HG02852 (cell line): ENCODE measurements around the gene HYAL1.

ENCODE experiments used
- ATAC-seq: cut with Tn5 transposase; IDR thresholded peaks from one replicate; pipeline ENCODE4 v1.9.1; 2021; ENCODE audit warnings: mild to moderate bottlenecking, moderate library complexity; ENCODE audit not compliant: unreplicated experiment

Gene HYAL1

DNA sequence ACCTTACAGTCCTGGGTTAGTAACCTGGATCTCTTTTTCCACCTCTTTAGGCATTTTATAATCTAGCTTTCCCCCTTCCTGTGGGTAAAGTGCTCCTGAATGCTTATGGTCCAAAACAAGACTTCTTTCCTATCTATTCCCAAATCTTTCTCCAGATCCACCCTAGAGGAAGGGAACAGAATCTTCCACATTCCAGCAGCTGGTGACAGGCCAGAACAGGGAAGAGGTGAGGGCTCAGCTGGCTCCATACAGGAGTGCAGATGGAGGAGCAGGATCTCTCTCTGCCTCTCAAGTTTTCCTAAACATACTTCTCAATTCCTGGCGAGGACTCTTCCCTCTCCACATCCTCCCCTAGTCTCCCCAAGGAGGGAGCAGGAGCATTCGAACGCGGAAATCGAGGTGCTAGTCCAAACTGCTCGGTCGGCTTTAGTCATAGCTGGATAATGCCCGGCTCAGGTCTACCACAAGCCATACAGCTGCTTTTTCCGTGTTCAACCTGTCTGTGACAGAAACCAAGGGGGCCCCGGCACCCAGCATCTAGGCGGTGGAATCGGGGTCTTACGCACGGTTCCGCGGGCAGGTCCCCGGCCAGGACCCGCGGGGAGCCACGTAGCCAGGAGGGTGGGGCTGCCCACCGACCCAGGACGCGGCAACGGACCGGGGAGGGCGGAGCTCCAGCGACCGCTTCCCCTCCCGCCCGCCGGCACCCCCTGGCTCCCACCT lies 33.2 kb upstream of the HYAL1 start:
- peak; percentile 34 for ATAC-seq

DNA sequence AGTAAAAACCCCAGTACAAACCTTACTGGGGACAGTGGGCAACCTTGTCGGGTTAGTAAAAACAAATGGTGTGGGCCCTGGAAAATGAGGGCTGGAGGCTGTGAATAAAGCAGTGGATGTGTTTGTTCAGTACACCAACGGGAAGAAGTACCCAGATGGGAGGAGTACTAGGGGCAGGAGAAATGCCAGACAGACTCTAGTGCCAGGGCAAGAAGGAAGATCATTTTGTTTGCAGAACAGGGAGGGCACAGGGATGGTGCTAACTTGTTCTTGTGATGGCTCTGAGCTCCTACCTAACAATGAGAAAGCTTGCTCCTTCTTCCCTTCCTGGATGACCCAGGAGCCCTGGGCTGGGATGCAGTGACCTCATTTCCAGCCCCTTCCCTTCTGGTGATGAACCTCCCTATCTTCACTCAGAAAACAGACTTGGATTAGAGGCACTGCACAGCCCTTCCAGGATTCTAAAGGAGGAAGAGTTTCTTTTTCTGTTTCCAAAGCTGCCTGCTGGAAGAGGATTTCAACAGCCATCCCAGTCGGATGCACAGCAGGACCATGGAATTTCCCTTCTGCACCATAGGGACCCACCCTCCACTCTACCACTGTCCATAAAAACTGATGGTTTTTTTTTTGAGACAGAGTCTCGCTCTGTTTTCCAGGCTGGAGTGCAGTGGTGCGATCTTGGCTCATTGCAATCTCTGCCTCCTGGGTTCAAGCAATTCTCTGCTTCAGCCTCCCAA lies 31.1 kb upstream of the HYAL1 start:
- no peak for ATAC-seq

DNA sequence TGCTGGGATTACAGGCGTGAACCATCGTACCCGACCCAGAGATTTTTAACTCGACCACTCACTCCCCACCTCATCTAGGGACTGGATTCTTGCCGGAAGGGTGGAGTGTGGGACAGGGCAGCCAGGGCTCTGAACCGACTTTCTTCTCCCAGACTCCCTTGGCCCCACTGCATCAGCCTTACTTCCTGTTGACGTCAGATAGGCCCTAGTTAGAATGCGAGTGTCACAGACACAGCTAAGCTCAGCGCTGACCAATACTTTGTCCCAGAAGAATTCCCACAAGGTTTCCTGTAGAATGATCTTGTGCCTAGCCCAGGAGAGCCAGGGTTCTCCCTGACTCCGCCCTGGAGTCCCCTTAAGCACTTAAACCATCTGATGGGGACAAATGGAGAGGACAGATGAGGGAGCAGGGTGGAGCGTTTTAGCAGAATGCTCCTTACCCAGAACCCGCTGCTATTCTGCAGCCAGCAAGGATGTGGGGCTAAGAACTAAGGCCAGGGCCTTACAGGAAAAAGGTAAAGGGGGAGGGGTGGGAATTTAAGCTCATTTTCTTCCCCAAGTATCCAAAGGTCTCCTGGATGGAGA lies 30.5 kb upstream of the HYAL1 start:
- ATAC-seq: no peak

DNA sequence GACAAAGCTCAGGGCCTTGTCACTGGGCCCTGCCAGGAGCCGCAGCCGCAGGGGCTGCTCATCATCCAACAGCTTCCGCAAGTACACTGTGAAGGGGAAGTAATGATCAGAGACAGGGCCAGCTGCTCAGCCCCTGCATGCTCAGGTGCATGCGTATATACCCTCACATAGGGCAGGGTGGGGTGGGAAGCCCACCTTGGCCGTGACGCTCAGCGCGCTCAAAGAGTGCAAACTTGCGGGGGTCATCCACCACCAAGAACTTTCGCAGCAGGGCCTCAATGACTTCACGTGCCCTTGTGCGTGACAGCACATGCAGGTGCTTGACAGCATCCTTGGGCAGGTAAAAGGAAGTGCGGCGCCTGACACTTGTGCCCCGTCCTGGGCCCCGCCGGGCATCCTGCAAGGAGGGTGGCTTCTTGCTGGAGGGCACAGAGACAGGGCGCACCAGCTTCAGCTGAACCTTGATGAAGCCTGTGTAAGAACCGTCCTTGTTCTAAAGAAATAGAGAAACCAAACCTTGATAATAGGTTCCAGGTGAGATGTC lies 28.1 kb upstream of the HYAL1 start:
- no peak for ATAC-seq

DNA sequence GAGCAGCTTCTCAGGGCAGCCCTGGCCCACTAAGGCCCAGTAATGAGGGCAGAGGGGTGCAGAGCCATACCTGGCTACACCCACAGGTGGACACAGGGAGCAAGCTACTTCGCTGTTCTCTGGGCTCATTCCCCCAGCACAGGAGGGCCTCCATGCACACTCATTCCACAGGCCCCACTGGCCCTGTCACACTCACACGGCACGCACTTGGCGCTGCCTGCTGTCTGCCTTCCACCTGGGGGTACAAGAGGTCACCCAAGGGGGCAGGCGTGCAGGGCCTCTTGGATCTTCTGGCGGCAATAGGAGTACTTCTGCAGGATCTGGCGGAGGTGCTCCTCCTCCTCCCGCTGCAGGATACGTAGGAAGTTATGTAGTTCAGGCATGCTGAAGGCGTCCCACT lies 27.0 kb upstream of the HYAL1 start:
- ATAC-seq: no peak

DNA sequence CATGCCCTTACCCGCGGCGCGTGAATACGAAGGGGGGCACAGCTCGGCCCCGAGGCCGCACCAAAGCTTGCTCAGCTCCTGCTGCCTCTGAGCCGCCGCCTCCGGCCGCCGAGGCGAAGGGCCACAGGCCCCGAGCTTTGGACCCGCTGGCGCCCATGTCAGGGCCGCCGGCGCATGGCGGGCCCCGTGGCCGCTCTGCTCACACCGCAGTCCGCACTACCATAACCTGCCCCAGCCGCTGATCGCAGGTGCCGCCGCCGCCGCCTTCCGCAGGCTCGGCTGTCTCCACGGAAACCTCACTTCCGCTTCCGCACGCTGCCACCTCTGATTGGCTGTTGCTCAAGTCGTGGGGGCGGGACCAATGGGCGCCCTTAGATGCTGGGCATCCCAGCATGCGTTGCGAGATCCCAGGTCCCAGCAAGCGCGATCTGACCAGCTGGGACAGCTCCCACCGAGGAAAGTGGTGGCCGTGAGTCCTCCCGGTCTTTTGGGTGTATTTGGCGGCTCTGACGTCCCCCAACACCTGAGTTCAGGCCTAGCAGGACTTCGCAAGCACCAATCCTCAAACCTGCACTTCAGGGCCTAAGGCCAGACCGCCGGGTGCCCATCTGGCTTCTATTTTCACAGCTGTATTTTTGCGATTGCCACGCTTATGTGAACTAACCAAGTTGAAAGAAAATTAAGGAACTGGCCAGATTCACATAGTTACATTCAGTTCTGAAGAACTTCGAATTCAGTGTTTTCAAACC lies 24.7 kb upstream of the HYAL1 start, which contains the start of gene TUSC2:
TSS of gene TUSC2 (minus strand) at position 281 of the 749 bp plus-strand sequence. CDS start at position 157, 124 bp downstream.
- peak; percentile 94 for ATAC-seq

DNA sequence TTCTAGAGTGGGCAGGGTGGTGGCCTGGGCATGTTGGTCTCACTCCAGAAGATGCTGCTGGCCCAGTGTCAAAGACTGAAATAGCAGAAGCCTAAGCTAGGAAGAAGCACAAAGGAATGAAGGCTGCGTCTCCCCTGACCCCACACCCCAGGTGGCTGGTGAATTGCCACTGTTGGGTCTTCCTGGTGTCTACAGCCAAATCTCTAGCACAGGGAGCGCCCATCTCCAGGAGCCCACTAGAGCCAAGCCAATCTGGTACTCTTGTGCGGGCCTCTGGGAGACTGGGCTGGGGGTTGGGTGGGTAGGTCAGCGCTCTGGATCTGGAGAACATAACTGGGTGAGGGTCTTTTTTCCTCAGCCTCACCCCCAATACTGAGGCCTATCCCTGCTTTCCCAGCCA lies 23.8 kb upstream of the HYAL1 start:
- ATAC-seq: no peak

DNA sequence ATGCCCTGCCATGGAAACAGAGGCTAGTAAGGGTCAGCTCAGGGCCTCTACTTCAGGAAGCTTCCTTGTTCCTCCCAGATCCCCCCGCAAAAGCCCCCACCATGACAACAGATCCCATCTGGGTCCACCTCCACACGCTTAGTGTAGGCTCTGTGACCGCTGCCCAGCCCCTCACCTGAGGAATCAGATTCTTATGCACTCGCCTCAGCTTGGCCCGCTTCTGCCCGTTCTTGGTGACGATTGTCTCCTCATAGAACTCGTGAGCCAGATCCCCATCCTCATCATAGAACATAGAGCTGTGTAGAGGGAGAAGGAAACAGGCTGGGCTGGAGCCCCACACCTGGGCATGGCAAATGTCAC lies 22.8 kb upstream of the HYAL1 start:
- ATAC-seq: no peak

DNA sequence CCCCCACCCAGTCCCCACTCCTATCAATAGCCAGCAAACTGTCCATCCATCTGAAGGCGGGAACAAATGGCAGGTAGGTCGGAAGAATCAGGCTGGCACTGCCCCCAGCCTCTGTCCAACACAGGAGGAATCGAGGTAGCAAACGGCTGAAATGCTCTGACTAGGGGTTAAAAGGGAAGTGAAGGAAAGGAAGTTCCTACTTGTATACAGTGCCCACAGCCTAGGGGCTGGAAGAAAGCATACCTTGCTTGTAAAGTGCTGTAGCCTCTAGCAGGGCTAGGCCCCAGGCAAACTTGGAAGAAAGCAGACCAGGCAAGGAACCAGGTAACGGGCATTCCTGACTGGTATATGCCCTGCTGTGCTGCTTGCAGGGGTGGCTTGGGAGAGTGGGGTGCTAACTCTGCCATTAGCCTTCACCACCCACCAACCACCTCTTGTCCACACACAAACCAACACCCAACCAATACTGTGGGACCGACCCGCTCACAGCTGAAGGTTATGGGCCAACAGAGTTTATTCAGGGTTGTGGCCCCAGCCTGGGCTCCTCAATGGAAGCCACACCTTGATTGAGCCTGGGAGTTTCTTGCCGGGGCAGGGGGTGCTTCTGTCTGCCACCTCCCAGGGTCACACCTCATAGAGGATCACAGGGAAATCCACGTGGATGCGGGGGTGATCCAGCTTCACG lies 22.3 kb upstream of the HYAL1 start:
- ATAC-seq: no peak

DNA sequence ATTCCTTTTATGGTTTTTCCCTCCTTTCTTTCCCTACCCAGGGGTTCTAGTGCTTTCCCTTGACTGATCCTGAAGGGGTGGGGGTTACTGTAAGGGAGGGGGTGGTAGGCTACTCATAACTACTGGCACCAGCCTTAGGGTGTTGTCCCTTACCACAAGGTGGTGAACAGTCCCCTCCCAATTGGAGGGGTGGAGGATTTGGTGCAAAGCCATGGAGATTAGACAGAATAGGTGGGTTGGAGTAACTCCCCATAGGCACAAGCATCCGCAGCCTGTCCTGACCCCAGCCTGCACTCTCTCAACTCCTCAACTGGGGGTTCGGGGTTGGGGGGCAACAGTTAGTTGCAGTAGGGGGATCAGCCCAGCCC lies 21.7 kb upstream of the HYAL1 start:
- no peak for ATAC-seq

DNA sequence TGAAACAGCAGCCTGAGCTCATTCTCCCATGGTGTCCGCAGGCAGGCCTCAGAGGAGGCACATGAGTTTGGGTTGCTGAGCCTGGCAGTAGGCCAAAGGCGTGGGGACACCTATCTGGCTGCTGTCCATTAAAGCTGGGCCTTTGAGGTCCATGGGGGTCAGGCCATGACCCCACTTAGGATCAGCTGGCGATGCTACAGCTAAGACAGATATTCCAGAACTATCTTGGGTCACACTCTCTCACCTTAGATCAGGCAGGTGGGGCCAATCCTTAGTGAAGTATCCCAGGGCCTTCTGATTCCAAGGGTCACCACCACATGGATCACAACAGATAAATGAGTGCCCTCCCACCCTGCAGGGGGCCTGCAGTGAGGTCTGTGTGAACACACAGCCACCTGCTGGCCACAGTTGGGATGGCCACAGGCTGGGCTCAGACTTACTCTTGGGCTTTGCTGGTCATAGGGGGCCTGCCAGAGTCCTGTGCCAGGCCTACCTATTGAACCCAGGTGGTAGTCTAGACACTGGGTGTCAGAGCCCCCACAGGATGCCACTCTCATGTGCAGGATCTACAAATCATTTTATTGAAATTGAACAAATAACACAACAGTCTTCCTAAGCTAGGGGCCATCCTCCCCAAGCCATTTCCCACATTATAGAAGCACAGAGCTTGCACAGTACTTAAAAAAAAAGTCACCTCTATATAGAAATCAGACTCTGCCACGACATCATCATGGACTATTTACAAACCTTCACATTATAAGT lies 21.2 kb upstream of the HYAL1 start:
- no peak for ATAC-seq

DNA sequence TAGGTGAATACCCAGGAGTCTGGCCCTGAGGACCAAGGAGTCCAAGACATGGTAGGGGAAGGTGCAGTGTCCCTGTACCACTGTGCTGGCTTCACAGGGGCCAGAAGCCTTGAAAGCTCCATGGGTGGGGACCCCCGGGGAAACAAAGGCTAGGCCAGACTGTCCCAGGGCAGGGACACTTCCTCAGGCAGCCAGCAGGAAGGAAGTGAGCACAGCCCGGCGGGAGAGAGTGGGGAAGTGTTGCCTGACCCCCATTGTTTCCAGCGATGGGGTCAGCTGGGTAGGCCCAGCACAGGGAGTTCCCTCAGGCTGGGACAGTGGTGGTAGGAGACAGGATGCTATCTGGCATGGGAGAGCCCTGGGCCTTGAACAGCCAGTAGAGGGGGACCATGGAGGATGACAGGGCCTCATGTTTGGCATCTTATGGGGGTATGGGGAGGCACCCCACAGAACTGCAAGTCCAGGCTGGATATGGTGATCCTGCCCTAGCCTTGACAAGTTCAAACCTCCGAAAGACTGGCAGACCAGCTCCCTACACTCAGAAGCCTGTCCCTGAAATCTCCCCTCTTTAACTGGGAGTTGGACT lies 20.3 kb upstream of the HYAL1 start:
- ATAC-seq: no peak

DNA sequence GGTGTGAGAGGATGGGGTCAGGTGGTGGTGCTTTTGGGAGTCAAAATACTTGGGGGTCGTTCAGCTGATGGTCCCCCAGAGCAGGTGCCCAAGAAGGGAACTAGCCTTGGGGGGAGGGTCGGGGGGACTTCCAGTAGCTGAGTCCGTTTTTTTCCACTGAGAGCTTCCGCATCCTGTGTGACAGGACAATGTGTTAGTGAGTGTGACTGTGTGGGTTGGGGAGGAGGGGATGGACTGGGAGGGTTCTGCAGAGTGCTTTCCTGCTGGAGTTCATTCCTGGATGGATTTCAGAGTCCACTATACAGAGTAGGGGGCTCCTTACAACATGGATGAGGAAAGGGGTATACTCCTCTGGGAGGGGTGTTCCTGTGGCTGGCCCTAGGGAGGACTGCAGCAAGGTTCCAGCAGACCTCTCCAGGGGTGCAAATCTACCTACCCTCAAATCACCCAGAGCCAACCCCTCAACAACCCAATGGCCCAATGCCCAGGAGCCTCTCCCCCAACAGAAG lies 19.8 kb upstream of the HYAL1 start:
- ATAC-seq: no peak

DNA sequence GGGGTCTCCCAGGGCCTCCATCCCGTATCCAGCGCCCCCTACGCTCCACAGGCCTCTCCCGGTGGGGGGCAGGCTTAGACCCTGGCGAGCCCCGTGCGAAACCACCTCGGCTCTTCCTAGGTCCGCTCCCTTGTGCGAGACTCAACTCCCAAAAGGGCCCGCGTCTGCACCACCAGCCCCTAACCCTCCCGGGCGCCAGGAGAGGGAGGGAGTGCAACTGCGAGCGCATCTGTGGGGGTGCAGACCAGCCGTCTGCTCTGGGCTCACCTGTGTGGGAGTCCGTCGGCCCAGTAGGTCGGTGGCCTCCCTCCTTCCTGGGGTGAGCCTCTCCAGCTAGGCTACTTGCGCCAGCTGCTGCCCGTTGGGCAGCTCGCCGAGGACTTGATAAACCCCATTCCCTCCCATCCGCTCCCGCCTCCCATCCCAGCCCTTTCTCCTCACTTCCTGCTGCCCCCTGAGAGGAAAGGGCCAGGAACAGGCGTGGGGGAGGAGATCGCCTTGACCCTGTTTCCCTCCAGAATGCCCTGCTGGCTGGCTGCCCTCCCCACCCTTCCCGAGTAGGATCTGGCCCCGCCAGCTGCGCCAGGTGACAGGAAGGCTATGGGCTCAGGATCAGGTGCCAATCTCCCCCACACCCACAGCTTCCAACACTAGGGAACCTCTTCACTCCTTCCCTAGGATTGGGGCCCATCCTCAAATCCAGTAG lies 19.2 kb upstream of the HYAL1 start, which contains the start of gene HYAL2:
TSS of gene HYAL2 (minus strand) at position 360 of the 706 bp plus-strand sequence. CDS start 2,256 bp downstream, outside the sequence.
- no peak for ATAC-seq

DNA sequence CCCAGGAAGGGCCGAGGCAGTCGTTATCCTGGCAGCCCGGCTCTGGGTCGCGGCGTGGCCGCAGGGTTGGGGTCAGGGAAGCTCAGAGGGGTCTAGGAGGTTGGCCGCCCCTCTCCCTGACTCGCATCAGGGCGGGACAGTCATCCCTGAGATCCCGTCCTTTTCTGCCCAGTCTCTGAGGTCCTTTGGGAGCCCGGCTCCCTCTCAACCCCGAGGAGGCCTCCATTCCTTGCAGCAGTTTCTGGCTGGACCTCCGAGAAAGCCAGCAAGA lies 18.7 kb upstream of the HYAL1 start:
- no peak for ATAC-seq

DNA sequence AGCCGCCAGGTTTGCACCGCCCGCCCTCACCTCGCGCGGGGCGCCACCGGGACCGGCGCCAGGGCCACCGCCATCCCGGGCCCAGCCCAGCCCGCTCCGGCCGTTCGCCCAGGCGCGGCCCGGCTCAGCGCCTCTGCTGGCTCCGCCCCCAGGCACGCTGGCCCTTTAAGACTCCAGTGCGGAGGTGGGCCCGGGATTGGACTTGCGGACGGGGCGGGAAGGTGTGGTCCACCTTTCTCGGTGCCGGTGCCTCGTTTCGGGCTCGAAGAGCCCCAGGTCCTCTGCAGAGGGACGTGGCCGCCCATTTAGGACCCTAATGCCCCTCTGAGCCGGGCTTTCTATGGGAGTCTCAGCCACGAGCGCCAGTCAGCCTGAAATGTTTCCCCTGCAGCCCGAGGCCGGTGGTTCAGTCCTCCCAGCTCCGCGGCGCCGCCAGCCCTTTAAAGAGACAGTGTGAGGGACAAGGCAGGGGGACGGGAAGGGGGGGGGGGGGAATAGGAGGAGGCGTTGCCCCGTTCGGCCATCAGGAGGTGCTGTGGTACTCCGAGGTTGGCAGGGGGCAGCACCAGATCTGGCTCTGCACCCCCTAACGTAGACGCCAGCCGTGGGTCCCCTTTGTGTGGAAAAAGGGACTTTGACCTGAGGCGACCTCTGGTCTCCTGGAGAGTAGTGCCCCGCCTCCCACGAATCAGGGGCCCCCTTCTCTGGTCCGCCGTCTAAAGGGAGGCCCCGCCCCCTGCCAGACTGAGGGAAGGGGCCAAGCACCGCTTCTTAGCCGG lies 18.2 kb upstream of the HYAL1 start:
- ATAC-seq: peak; percentile 80

DNA sequence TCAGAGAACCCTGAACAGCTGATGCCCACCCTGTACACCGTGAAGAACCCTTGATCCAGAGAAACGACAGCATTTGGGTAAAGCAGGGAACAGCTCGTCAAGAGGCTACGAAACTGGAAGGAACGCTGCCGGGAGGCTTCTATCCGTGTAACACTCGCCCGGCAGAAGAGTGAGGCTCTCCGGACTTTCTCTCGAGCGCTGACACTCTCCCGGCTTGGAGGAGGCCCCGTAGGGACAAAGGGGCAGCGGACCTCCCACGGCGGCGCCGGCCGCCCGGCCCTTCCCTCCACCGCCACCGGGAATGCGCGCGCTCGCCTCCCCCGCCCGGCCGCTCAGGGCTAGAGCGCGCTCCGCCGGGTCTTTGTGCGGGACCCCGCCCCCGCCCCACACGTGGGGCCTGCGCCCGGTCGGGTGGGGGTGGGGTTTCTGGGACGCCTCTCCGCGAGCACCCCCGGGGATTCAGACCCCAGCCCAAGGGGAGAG lies 17.5 kb upstream of the HYAL1 start:
- ATAC-seq: peak; percentile 56
